ENCODE measurements around the gene ALK. TPM values are rescaled to one million over a fixed set of nuclear protein-coding genes. Genes with fewer than 3 reads are reported as not detected.

Gene ALK
- total RNA-seq, 1 donor from 2014 or later: not detected

GRCh38 chr2:29443151-29443550 lies 478.2 kb downstream of the ALK start:
- intact Hi-C loops (cut with DNase I): no loop called here
- no peak for DNase-seq (ENCODE audit: low spot score in 2 of 2)

GRCh38 chr2:29440921-29441623 lies 480.3 kb downstream of the ALK start:
- H3K27me3 ChIP-seq: no peaks in the 10 kb centered on the region
- TF ChIP-seq CTCF (IDR thresholded peaks at IDR 0.05): no peak
- no peaks in the 10 kb centered on the region for H3K9me3 ChIP-seq
- no peak overlapping the region for H3K27ac ChIP-seq
- intact Hi-C loops (cut with DNase I): no loop called here
- H3K4me1 ChIP-seq: no peaks in the 10 kb centered on the region
- H3K36me3 ChIP-seq: no peaks in the 10 kb centered on the region
- no peak for DNase-seq (ENCODE audit: low spot score in 2 of 2)
- no peak overlapping the region for H3K4me3 ChIP-seq

More at GRCh38 chr2:29443151-29443550, 478.2 kb downstream of the ALK start:
- H3K9me3 ChIP-seq: no peaks in the 10 kb centered on the region
- no peak overlapping the region for H3K4me3 ChIP-seq
- no peaks in the 10 kb centered on the region for H3K4me1 ChIP-seq
- no peak overlapping the region for H3K27ac ChIP-seq
- H3K27me3 ChIP-seq: no peaks in the 10 kb centered on the region
- no peak for TF ChIP-seq CTCF (IDR thresholded peaks at IDR 0.05)
- no peaks in the 10 kb centered on the region for H3K36me3 ChIP-seq

DNA sequence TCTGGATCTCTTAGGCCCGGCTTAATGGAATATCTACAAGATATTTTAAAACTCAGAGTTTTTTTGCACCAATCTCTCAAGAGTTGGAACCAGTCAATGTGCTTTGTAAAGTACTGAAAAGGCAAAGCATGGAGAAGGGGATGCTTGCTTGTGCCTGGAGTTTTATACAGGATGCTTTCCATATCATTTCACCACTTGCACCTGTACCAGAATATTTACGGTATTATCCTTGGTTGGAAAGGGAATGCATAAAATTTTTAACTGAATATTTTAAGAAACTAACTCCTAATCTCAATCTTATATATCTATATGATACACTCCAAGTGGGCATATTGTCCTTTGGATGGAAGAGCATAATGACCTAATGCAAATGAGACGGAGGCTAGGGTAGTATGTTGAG lies 487.5 kb downstream of the ALK start:
- H3K27me3 ChIP-seq: no peaks in the 10 kb centered on the region

DNA sequence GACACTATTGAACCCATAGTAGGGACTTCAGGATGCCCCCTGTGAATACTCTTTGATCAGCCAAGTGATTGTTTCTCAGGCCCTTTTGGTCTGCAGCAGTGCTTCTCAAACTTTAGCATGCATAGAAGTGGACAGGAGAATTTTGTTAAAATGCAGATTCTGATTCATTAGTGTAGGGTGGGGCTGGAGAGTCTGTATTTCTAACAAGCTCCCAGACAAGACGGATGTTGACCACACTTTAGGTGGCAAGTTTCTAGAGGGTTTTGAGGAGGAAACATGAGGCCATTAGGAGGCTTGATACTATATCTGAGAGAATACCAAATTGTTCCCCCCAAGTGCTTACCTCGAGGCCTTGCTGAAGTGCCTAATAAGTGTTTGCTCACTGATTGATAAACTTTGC lies 488.3 kb downstream of the ALK start:
- Histone ChIP-seq H3K27me3 (no peaks in the 10 kb centered on the region), H3K4me3 (no peak overlapping the region), H3K36me3 (no peaks in the 10 kb centered on the region), H3K27ac (no peak overlapping the region), H3K4me1 (no peaks in the 10 kb centered on the region), H3K9me3 (no peaks in the 10 kb centered on the region)
- DNase-seq (ENCODE audit: low spot score in 2 of 2): no peak
- intact Hi-C loops (cut with DNase I): no loop called here
- no peak for TF ChIP-seq CTCF (IDR thresholded peaks at IDR 0.05)

More for the DNA sequence above, 487.5 kb downstream of the ALK start:
- no peak for TF ChIP-seq CTCF (IDR thresholded peaks at IDR 0.05)
- no peak for DNase-seq (ENCODE audit: low spot score in 2 of 2)
- H3K36me3 ChIP-seq: no peaks in the 10 kb centered on the region
- no peak overlapping the region for H3K27ac ChIP-seq
- no peak overlapping the region for H3K4me3 ChIP-seq
- H3K4me1 ChIP-seq: no peaks in the 10 kb centered on the region
- intact Hi-C loops (cut with DNase I): no loop called here
- H3K9me3 ChIP-seq: no peaks in the 10 kb centered on the region

DNA sequence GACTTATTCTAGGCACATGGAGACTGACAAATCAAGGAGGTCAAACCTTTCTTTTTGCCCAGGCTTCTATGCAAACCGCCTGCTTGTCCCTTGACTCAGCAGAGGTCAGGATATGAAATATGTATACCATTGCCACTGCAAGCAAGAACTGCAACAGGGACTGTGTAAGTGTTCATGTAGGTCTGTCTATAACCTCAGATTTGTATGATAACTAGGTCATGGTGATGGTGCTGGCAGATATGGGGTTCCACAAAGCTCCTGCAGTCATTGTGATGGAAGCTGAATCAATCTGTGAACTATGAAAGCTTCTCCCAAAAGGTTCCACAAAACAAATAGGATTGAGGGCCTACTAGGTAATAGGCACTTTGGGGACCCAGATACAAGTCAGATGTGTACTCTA lies 489.9 kb downstream of the ALK start:
- TF ChIP-seq CTCF (IDR thresholded peaks at IDR 0.05): no peak
- Histone ChIP-seq H3K4me1 (no peaks in the 10 kb centered on the region), H3K27ac (no peak overlapping the region), H3K36me3 (no peaks in the 10 kb centered on the region), H3K27me3 (no peaks in the 10 kb centered on the region), H3K4me3 (no peak overlapping the region), H3K9me3 (no peaks in the 10 kb centered on the region)
- no peak for DNase-seq (ENCODE audit: low spot score in 2 of 2)
- intact Hi-C loops (cut with DNase I): no loop called here
